ENCODE data around the gene SLC3A2. TPM values are rescaled to one million over a fixed set of nuclear protein-coding genes. Genes with fewer than 3 reads are reported as not detected.
A peak's percentile ranks its signal among the peaks of the same experiment; 100 is the strongest.

The SLC3A2 gene
- total RNA-seq, 3 donors from 2014 or later (not counting 1 experiment from before 2014, with no cell fraction given), result 200 to 235 (median 207) TPM

DNA sequence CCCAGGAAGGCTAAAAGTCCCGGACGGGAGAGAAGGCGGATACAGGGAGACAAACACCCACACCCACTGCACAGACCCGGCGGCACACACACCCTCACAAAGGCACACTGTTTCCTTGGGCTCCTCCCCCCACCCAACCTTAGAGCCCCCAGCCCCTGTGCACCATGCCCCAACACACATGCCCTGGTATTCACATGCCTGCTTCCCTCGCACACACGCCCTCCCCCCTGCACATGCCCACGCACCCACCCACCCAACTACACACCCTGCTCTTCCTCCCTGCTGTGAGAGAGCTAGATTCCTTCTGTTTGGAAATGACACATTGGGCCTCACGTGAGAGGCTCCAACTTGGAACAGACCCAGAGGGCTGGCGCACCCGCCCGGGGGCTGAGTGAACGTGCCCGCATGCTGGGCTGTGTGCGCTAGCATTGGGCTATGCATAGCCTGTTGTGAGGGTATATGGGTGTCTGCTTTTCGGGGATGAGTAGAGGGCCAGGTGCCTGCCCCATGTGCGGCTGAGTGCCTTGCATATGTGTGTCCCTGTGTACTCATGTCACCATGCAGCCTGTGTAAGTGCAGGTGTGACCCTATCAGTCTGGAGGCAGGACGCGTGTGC is 41.0 kb downstream of the SLC3A2 start:
- no peak overlapping the region for H3K4me3 ChIP-seq (ENCODE audit: low read length)
- no peaks in the 10 kb centered on the region for H3K36me3 ChIP-seq (ENCODE audit: control insufficient read depth, insufficient read depth, low read length)
- H3K27me3 ChIP-seq (ENCODE audit: control insufficient read depth, insufficient read depth, low read length), result peaks cover 26% of the 10 kb centered on the region
- intact Hi-C loops (cut with micrococcal nuclease), result no loop called here
- no peak for DNase-seq
- H3K27ac ChIP-seq (ENCODE audit: low read length), result no peak overlapping the region
- no peak overlapping the region for H3K4me3 Mint-ChIP-seq
- TF ChIP-seq, protein P1, sequence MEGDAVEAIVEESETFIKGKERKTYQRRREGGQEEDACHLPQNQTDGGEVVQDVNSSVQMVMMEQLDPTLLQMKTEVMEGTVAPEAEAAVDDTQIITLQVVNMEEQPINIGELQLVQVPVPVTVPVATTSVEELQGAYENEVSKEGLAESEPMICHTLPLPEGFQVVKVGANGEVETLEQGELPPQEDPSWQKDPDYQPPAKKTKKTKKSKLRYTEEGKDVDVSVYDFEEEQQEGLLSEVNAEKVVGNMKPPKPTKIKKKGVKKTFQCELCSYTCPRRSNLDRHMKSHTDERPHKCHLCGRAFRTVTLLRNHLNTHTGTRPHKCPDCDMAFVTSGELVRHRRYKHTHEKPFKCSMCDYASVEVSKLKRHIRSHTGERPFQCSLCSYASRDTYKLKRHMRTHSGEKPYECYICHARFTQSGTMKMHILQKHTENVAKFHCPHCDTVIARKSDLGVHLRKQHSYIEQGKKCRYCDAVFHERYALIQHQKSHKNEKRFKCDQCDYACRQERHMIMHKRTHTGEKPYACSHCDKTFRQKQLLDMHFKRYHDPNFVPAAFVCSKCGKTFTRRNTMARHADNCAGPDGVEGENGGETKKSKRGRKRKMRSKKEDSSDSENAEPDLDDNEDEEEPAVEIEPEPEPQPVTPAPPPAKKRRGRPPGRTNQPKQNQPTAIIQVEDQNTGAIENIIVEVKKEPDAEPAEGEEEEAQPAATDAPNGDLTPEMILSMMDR (IDR thresholded peaks at IDR 0.05), result no peak
- H3K27me3 Mint-ChIP-seq (ENCODE audit: low read depth in 2 of 2), result peaks cover 40 to 48% of the 10 kb centered on the region in 2 donors
- no peak overlapping the region for H3K27ac Mint-ChIP-seq
- peaks cover 25% of the 10 kb centered on the region for H3K4me1 ChIP-seq (ENCODE audit: control insufficient read depth, insufficient read depth, low read length)
- no peaks in the 10 kb centered on the region for H3K9me3 Mint-ChIP-seq
- H3K9me3 ChIP-seq (ENCODE audit: control insufficient read depth, insufficient read depth, low read length), result no peaks in the 10 kb centered on the region
- H3K36me3 Mint-ChIP-seq, result no peaks in the 10 kb centered on the region
- H3K4me1 Mint-ChIP-seq, result peaks cover 5 to 22% of the 10 kb centered on the region in 2 donors
- WGBS (ENCODE audit: insufficient coverage), result 55% methylated on average over 19 of the region's 19 CpGs
- ATAC-seq, result no peak

DNA sequence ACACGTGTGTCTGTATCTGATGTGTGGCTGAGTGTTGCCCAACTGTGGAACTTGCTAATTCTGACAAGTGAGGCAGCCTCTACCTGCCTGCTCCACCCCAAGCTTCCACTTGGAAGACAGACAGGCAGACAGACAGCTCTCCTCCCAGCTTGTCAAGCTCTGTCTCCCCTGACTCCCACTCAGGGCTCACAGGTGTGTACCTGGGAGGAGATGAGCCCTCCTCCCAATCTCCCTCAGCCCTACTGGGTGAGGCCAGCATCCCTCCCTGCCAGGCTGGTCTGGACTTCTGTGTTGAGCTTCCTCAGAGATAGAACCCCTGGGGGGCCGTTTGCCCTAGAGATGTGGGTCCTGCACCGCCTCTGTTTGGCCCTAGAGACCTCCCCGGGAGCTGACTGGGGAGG is 41.5 kb downstream of the SLC3A2 start:
- Mint-ChIP-seq H3K27me3 (ENCODE audit: low read depth in 2 of 2) (peaks cover 40 to 48% of the 10 kb centered on the region in 2 donors), H3K4me3 (peak overlapping the region; percentile 42), H3K27ac (no peak overlapping the region), H3K9me3 (no peaks in the 10 kb centered on the region), H3K36me3 (no peaks in the 10 kb centered on the region), H3K4me1 (peaks cover 5 to 22% of the 10 kb centered on the region in 2 donors)
- TF ChIP-seq, protein P1 (IDR thresholded peaks at IDR 0.05), result no peak
- H3K4me3 ChIP-seq (ENCODE audit: low read length), result no peak overlapping the region
- H3K36me3 ChIP-seq (ENCODE audit: control insufficient read depth, insufficient read depth, low read length), result no peaks in the 10 kb centered on the region
- ATAC-seq (no peak), DNase-seq (no peak)
- intact Hi-C loops (cut with micrococcal nuclease), result no loop called here
- H3K4me1 ChIP-seq (ENCODE audit: control insufficient read depth, insufficient read depth, low read length), result peaks cover 27% of the 10 kb centered on the region
- WGBS (ENCODE audit: insufficient coverage), result 68% methylated on average over 4 of the region's 4 CpGs
- H3K27me3 ChIP-seq (ENCODE audit: control insufficient read depth, insufficient read depth, low read length), result peaks cover 30% of the 10 kb centered on the region
- no peak overlapping the region for H3K27ac ChIP-seq (ENCODE audit: low read length)
- no peaks in the 10 kb centered on the region for H3K9me3 ChIP-seq (ENCODE audit: control insufficient read depth, insufficient read depth, low read length)

DNA sequence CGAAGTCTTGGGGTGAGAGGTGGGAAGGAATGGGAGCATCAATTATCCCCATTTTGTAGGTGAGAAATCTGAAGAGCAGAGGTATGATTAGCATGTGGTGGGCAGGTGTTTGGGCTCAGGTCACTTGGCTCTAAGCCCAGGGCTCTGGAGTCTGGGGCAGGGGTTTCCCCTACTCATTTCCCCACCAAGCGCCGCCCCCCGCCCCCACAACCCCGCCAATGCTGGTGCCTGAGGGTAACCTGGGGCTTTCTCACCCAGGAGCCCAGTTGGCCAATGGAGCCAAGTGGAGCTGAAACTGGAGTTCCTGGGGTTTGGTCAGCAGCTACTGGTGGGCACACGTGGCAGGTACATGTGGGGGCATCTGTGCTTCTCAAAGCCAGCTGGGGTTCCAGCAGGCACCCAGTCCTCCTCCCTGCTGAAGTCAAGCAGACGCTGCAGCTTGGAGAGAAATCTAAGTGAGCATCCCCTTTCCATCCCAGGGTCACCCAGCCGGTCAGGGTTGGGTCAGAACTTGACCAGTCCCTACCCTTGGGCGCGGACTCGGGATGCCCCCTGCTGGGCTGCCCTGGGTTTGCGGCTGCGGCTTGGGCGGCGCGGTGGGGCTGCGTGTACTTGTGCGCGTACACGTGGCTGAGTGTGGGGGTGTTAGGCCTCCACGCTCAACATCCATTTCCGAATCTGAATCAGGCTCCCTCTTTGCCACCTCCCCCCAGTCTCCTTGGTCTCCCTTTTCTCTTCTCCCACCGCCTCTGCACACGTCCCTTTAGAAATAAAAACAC is 42.1 kb downstream of the SLC3A2 start:
- ATAC-seq, result no peak
- H3K27ac Mint-ChIP-seq, result no peak overlapping the region
- peaks cover 36% of the 10 kb centered on the region for H3K27me3 ChIP-seq (ENCODE audit: control insufficient read depth, insufficient read depth, low read length)
- peaks cover 27% of the 10 kb centered on the region for H3K4me1 ChIP-seq (ENCODE audit: control insufficient read depth, insufficient read depth, low read length)
- no peaks in the 10 kb centered on the region for H3K9me3 ChIP-seq (ENCODE audit: control insufficient read depth, insufficient read depth, low read length)
- no peaks in the 10 kb centered on the region for H3K36me3 Mint-ChIP-seq
- peak in 1 of 2 donors; percentile 26 for DNase-seq
- H3K27ac ChIP-seq (ENCODE audit: low read length), result no peak overlapping the region
- H3K27me3 Mint-ChIP-seq (ENCODE audit: low read depth in 2 of 2), result peaks cover 46 to 54% of the 10 kb centered on the region in 2 donors
- peak overlapping the region; percentile 42 for H3K4me3 Mint-ChIP-seq
- intact Hi-C loops (cut with micrococcal nuclease), result no loop called here
- H3K9me3 Mint-ChIP-seq, result no peaks in the 10 kb centered on the region
- TF ChIP-seq, protein P1 (IDR thresholded peaks at IDR 0.05), result no peak
- WGBS (ENCODE audit: insufficient coverage), result 49% methylated on average over 13 of the region's 24 CpGs
- H3K36me3 ChIP-seq (ENCODE audit: control insufficient read depth, insufficient read depth, low read length), result no peaks in the 10 kb centered on the region
- no peak overlapping the region for H3K4me3 ChIP-seq (ENCODE audit: low read length)
- H3K4me1 Mint-ChIP-seq, result peaks cover 5 to 22% of the 10 kb centered on the region in 2 donors

Data from natural killer cell (primary cell).